PFSK-1 (cell line): ENCODE data around the gene AIDA.

Experiments used
- FOXP2 ChIP-seq: optimal IDR thresholded peaks from 2 replicates; pipeline ENCODE3; 2011; ENCODE audit warnings: borderline replicate concordance, control low read depth, inconsistent platforms; ENCODE audit not compliant: insufficient read depth; ENCODE audit errors: extremely low read length, extremely low read depth
- POLR2AphosphoS5 ChIP-seq: IDR thresholded peaks from 2 replicates; pipeline ENCODE4 v1.6.1; 2012; ENCODE audit warnings: low read depth, mild to moderate bottlenecking, control low read depth, low read length, moderate library complexity
- SIN3A ChIP-seq: IDR thresholded peaks from 2 replicates; pipeline ENCODE4 v1.6.1; 2012; ENCODE audit warnings: mild to moderate bottlenecking, low read length, moderate library complexity, borderline replicate concordance; ENCODE audit not compliant: insufficient read depth
- TAF1 ChIP-seq: IDR thresholded peaks from 2 replicates; pipeline ENCODE4 v1.6.1; 2012; ENCODE audit warnings: low read length, control low read depth, borderline replicate concordance; ENCODE audit not compliant: insufficient read depth
- TF ChIP-seq, protein P1 (sequence below), 2 experiments: IDR thresholded peaks; 2 replicates each; pipeline versions ENCODE4 v1.6.1 to v1.8.0; 2011 to 2012; ENCODE audit warnings: low read depth in 2 of 2, low read length in 2 of 2, control low read depth in 1 of 2, inconsistent platforms in 1 of 2, mild to moderate bottlenecking in 1 of 2, moderate library complexity in 1 of 2; ENCODE audit not compliant: insufficient read depth in 1 of 2

AIDA gene

GRCh38 chr1:222680080-222680479 is 32.2 kb downstream of the AIDA start:
- TF ChIP-seq, protein P1, sequence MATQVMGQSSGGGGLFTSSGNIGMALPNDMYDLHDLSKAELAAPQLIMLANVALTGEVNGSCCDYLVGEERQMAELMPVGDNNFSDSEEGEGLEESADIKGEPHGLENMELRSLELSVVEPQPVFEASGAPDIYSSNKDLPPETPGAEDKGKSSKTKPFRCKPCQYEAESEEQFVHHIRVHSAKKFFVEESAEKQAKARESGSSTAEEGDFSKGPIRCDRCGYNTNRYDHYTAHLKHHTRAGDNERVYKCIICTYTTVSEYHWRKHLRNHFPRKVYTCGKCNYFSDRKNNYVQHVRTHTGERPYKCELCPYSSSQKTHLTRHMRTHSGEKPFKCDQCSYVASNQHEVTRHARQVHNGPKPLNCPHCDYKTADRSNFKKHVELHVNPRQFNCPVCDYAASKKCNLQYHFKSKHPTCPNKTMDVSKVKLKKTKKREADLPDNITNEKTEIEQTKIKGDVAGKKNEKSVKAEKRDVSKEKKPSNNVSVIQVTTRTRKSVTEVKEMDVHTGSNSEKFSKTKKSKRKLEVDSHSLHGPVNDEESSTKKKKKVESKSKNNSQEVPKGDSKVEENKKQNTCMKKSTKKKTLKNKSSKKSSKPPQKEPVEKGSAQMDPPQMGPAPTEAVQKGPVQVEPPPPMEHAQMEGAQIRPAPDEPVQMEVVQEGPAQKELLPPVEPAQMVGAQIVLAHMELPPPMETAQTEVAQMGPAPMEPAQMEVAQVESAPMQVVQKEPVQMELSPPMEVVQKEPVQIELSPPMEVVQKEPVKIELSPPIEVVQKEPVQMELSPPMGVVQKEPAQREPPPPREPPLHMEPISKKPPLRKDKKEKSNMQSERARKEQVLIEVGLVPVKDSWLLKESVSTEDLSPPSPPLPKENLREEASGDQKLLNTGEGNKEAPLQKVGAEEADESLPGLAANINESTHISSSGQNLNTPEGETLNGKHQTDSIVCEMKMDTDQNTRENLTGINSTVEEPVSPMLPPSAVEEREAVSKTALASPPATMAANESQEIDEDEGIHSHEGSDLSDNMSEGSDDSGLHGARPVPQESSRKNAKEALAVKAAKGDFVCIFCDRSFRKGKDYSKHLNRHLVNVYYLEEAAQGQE (IDR thresholded peaks at IDR 0.05; ENCODE audit: insufficient read depth in 1 of 2, low read depth in 2 of 2, low read length in 2 of 2) = no peak
- TF ChIP-seq FOXP2 (no peak), SIN3A (no peak), POLR2AphosphoS5 (no peak), TAF1 (no peak)

GRCh38 chr1:222670110-222670509 is 42.2 kb downstream of the AIDA start:
- no peak for TF ChIP-seq POLR2AphosphoS5
- no peak for TF ChIP-seq FOXP2
- no peak for TF ChIP-seq TAF1
- no peak for TF ChIP-seq SIN3A
- TF ChIP-seq, protein P1 (IDR thresholded peaks at IDR 0.05; ENCODE audit: insufficient read depth in 1 of 2, low read depth in 2 of 2, low read length in 2 of 2) = no peak

DNA sequence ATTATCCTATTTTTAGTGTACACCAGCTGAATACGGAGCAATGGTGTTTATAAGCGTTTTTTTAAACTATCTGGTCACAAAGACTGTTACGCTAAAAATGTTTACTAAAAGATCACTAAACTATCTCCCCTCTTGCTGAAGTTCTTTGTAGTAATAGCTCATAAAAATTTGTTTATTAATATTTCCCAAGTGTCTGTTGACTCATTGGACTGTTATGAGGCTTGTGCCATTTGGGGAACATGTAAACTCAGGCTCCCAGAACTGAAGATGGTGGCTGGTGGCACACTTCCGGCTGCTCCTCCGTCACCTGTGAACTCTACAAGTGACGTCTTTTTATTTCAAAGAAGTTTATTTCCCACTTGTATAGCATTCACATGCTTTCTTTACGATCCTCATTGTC is 46.3 kb downstream of the AIDA start:
- no peak for TF ChIP-seq TAF1
- TF ChIP-seq, protein P1 (IDR thresholded peaks at IDR 0.05; ENCODE audit: insufficient read depth in 1 of 2, low read depth in 2 of 2, low read length in 2 of 2) = no peak
- TF ChIP-seq POLR2AphosphoS5 = no peak
- no peak for TF ChIP-seq SIN3A
- TF ChIP-seq FOXP2 = no peak

DNA sequence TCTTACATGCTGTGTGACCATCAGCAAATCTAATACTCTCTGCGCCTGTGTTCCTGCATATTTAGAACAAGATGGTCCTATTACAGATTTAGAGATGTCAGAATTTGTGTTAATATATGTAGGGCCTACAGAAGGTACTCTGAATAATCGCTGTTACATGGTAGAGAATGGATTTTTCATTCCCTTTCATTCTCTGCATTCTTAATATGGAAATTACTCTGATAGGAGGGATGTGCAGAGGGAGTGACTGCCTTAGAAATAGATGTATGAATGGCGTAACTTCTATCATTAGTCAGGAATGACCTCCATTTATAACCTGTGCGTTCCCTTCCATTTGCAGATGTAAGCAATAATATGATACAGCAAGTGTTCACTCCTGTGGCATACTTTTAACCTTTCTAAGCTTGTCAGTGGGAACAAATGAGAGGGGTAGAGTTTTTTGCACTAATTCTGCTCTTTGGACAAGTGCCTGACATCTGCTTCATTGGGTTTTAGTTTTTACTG is 48.8 kb downstream of the AIDA start:
- no peak for TF ChIP-seq SIN3A

DNA sequence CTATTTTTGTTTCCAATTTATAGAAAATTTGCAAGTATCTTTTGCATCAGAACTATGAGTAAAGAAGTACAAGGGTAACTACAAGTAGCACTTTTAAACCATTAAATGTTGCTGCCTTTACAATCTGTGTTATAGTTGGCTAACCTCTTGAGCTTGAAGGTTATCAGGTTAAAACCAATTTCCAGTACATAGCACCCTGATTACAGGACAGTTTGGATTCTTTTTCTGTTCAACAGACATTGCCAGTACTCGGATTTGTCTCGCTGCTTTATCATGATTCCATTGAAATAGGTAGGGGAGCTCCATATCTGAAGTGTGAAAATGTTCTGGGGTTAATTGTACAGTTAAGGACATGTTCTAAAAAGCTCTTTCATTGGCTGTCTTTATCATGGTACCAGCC is 54.4 kb downstream of the AIDA start:
- TF ChIP-seq SIN3A (no peak), POLR2AphosphoS5 (no peak), TAF1 (no peak), FOXP2 (no peak)
- TF ChIP-seq, protein P1 (IDR thresholded peaks at IDR 0.05; ENCODE audit: insufficient read depth in 1 of 2, low read depth in 2 of 2, low read length in 2 of 2) = no peak
